ENCODE data around the gene ATRX.

ATRX gene

DNA sequence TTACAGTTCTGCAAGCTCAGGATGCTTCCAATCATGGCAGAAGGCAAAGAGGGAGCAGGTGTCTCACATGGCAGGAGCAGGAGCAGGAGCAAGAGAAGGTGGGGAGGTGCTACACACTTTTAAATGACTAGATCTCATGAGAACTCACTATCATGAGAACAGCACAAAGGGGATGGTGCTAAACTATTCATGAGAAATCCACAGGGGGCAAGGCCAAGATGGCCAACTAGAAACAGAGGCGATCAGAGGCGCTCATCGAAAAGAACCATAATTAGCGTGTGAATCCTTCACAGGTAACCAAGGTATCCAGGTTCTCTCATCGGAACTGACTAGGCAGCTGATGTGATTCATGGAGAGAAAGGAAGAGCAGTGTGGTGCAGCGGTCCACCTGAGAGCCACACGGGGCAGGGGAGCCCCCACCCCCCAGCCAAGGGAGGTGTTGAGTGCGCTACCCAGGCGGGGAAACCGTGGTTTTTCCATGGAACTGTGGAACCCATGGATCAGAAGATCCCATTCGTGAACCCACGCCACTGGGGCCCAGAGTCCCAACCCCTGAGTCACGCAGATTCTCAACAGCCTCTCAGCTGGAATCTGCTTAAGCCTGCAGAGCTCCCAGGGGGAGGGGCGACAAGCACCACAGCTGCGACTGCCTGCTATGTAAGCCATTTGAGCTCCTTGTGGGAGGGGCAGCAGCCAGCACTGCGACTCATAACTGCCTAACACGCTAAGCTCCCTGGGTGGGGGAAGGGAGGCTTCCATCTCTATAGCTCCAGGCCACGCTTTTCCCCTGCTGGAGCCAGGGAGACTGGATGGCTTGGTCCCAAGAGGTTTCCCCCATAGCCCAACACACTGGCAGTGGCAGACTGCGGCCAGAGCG is 292.1 kb downstream of the ATRX start:
- DNase-seq (ENCODE audit: low read depth): peak; percentile 3

DNA sequence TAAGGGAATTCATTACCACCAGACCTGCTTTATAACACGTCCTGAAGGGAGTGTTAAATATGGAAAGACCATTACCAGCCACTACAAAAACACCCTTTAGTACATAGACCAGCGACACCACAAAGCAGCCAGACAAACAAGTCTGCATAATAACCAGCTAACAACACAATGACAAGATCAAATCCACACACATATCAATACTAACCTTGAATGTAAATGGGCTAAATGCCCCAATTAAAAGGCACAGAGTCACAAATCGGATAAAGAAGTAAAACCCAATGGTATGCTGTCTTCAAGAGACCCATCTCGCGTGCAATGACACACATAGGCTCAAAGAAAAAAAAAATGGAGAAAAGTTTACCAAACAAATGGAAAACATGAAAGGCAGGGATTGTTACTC is 302.0 kb downstream of the ATRX start:
- no peak for DNase-seq (ENCODE audit: low read depth)

DNA sequence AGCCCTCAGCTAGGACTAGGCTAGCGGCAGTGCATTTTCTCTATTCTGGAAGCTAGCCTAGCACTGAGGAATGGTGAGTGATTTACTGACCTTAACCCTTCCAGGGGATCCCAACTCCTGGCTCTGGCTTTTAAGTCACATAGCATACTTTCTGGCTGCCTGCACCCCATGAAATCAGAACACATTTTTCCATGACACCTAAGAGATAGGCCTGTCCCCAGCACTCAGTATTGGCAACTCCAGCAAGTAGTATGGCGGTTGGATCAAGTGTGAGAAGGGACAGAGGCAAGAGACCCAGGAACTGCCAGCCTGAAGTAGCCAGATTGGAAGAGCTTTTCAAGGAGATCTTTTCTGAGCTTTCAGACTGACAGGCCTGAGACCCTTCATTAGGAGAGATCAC is 330.6 kb downstream of the ATRX start:
- DNase-seq (ENCODE audit: low read depth): no peak

Data from stromal cell of bone marrow (primary cell).